GM23338 (cell line): ENCODE results near the gene UNC79. TPM values are rescaled to one million over a fixed set of nuclear protein-coding genes. Genes with fewer than 3 reads are reported as not detected.

Source experiments
- ATAC-seq: fragments of 200-7000 bp; cut with Tn5 transposase; 3 replicates; pipeline ENCODE4 v1.9.1; 2020
- DNase-seq: peaks from one replicate; pipeline ENCODE4 v3.0.0-alpha.2; 2015; ENCODE audit warnings: low spot score
- H2AFZ ChIP-seq: fragments of 200-600 bp; sonication (generic); 2 replicates; pipeline ENCODE4 v1.8.0; 2016; ENCODE audit warnings: antibody characterized with exemption, mild to moderate bottlenecking, moderate library complexity
- H3F3A ChIP-seq: fragments of 200-600 bp; sonication (generic); replicated peaks from 2 replicates; pipeline ENCODE4 v1.8.0; 2017; ENCODE audit warnings: antibody characterized with exemption, mixed run types, low read depth
- H3K27ac ChIP-seq: fragments of 200-600 bp; sonication (generic); 2 replicates; pipeline ENCODE4 v1.6.1; 2016; ENCODE audit warnings: low read depth
- H3K27me3 ChIP-seq: fragments of 200-600 bp; sonication (generic); 2 replicates; pipeline ENCODE4 v1.8.0; 2016; ENCODE audit warnings: mild to moderate bottlenecking, mixed run types, moderate library complexity; ENCODE audit not compliant: insufficient read depth
- H3K36me3 ChIP-seq: fragments of 200-600 bp; sonication (generic); 2 replicates; pipeline ENCODE4 v1.8.0; 2016; ENCODE audit warnings: mild to moderate bottlenecking; ENCODE audit not compliant: insufficient read depth
- H3K4me1 ChIP-seq: fragments of 200-600 bp; sonication (generic); 2 replicates; pipeline ENCODE4 v1.8.0; 2016; ENCODE audit warnings: mild to moderate bottlenecking, moderate library complexity; ENCODE audit not compliant: insufficient read depth
- H3K4me2 ChIP-seq: fragments of 200-600 bp; sonication (generic); 2 replicates; pipeline ENCODE4 v1.7.1; 2017; ENCODE audit warnings: mixed run types
- H3K4me3 ChIP-seq: fragments of 200-600 bp; sonication (generic); 2 replicates; pipeline ENCODE4 v1.6.1; 2016; ENCODE audit warnings: mixed run types
- H3K79me2 ChIP-seq: fragments of 200-600 bp; sonication (generic); replicated peaks from 2 replicates; pipeline ENCODE4 v1.8.0; 2017; ENCODE audit warnings: mild to moderate bottlenecking; ENCODE audit not compliant: insufficient read depth
- H3K9me2 ChIP-seq: fragments of 200-600 bp; sonication (generic); 2 replicates; pipeline ENCODE4 v1.8.0; 2017; ENCODE audit not compliant: insufficient read depth
- H4K20me1 ChIP-seq: fragments of 200-600 bp; sonication (generic); replicated peaks from 2 replicates; pipeline ENCODE4 v1.8.0; 2017; ENCODE audit warnings: mild to moderate bottlenecking; ENCODE audit not compliant: insufficient read depth
- H3K27ac Mint-ChIP-seq: 2 replicates; pipeline ENCODE4 v1.8.0; 2020; ENCODE audit warnings: inconsistent platforms, mild to moderate bottlenecking, moderate library complexity, mixed read lengths
- H3K27me3 Mint-ChIP-seq: 3 replicates; pipeline ENCODE4 v1.8.0; 2022; ENCODE audit warnings: low read depth, mild to moderate bottlenecking, moderate library complexity, mixed read lengths, inconsistent platforms; ENCODE audit not compliant: insufficient read depth, poor library complexity
- H3K36me3 Mint-ChIP-seq: 3 replicates; pipeline ENCODE4 v1.8.0; 2021; ENCODE audit warnings: low read depth, mild to moderate bottlenecking, inconsistent platforms, moderate library complexity, mixed read lengths
- H3K4me1 Mint-ChIP-seq: 3 replicates; pipeline ENCODE4 v1.8.0; 2020; ENCODE audit warnings: mild to moderate bottlenecking, inconsistent platforms, mixed read lengths
- H3K4me3 Mint-ChIP-seq: 3 replicates; pipeline ENCODE4 v1.8.0; 2021; ENCODE audit warnings: moderate library complexity, mild to moderate bottlenecking, inconsistent platforms, mixed read lengths
- H3K9me3 Mint-ChIP-seq: 3 replicates; pipeline ENCODE4 v1.8.0; 2020; ENCODE audit warnings: moderate library complexity, mild to moderate bottlenecking, inconsistent platforms, mixed read lengths
- CREB1 ChIP-seq: fragments of 250-450 bp; sonication (Bioruptor Pico); IDR thresholded peaks from 2 replicates; pipeline ENCODE4 v1.5.0; 2020; ENCODE audit warnings: low read depth, mild to moderate bottlenecking, moderate library complexity
- EZH2phosphoT487 ChIP-seq: fragments of 200-600 bp; sonication (generic); IDR thresholded peaks from one replicate; pipeline ENCODE4 v1.8.1; 2018; ENCODE audit warnings: antibody characterized with exemption; ENCODE audit not compliant: unreplicated experiment
- NANOG ChIP-seq: IDR thresholded peaks from 2 replicates; pipeline ENCODE4 v1.6.1; 2016; ENCODE audit warnings: antibody characterized with exemption, borderline replicate concordance
- POLR2AphosphoS5 ChIP-seq: IDR thresholded peaks from 2 replicates; pipeline ENCODE4 v1.6.1; 2016; ENCODE audit warnings: antibody characterized with exemption, low read depth
- STAT1 ChIP-seq: IDR thresholded peaks from one replicate; pipeline ENCODE4 v1.6.1; 2016; ENCODE audit warnings: antibody characterized with exemption; ENCODE audit not compliant: unreplicated experiment
- ZNF114 ChIP-seq: fragments of 250-450 bp; sonication (Bioruptor Pico); IDR thresholded peaks from 2 replicates; pipeline ENCODE4 v1.5.0; 2020; ENCODE audit warnings: mild to moderate bottlenecking, moderate library complexity
- ZNF331 ChIP-seq: fragments of 250-450 bp; sonication (Bioruptor Pico); IDR thresholded peaks from 2 replicates; pipeline ENCODE4 v1.5.0; 2020; ENCODE audit warnings: low read depth, mild to moderate bottlenecking, moderate library complexity
- polyA plus RNA-seq: library from polyadenylated mRNA; unstranded; fragments of >200 nt; fragmentation: Nextera tagmentation; extraction: Ambion mirVana; gene quantifications from 2 replicates; pipeline ENCODE4 v1.2.1, GENCODE V29; 2016
- total RNA-seq: library from RNA; depleted of rRNA; stranded (reverse); fragments of >200 nt; shearing (Covaris generic); gene quantifications from 2 replicates; pipeline ENCODE4 v1.2.3, GENCODE V29; 2014
- TF ChIP-seq, protein P1 (sequence below): fragments of 250-450 bp; sonication (Bioruptor Pico); IDR thresholded peaks from 2 replicates; pipeline ENCODE4 v1.5.0; 2020; ENCODE audit warnings: mild to moderate bottlenecking, moderate library complexity
- TF ChIP-seq, protein P2 (sequence below): IDR thresholded peaks from 2 replicates; pipeline ENCODE4 v1.6.1; 2016; ENCODE audit warnings: antibody characterized with exemption

UNC79 gene
- total and polyA plus RNA-seq, 2 experiments from 2014 or later, result 1.8 to 3.6 TPM

DNA sequence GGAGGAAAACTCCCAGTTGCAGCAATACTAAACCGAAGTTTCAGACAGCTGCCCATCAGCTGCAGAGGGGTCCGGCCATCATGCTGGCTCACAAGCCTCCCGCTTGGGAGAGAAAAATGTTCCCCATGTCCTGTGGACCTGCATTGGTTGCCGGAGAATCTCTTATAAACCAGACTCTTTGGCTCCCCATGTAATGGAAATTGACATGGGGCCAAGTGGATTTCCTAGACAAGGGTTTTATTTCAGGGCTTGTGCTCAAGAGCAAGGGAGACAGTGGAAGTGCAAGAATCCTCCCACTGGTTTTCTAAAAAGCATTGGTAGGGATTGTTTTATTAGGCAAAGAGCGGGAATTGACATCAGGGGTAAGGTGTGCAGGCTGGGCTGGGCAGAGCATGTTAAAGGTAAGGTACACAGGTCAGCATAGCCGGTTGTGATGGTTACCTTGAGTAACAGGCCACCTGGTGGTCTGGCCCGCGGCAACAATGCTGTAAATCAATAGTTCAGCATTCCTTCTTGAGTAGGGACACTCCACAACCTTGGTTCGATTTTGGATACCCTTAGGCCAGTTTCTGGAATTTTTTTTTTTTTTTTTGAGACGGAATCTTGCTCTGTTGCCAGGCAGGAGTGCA is 135.4 kb downstream of the UNC79 start (continued):
- TF ChIP-seq, protein P1, sequence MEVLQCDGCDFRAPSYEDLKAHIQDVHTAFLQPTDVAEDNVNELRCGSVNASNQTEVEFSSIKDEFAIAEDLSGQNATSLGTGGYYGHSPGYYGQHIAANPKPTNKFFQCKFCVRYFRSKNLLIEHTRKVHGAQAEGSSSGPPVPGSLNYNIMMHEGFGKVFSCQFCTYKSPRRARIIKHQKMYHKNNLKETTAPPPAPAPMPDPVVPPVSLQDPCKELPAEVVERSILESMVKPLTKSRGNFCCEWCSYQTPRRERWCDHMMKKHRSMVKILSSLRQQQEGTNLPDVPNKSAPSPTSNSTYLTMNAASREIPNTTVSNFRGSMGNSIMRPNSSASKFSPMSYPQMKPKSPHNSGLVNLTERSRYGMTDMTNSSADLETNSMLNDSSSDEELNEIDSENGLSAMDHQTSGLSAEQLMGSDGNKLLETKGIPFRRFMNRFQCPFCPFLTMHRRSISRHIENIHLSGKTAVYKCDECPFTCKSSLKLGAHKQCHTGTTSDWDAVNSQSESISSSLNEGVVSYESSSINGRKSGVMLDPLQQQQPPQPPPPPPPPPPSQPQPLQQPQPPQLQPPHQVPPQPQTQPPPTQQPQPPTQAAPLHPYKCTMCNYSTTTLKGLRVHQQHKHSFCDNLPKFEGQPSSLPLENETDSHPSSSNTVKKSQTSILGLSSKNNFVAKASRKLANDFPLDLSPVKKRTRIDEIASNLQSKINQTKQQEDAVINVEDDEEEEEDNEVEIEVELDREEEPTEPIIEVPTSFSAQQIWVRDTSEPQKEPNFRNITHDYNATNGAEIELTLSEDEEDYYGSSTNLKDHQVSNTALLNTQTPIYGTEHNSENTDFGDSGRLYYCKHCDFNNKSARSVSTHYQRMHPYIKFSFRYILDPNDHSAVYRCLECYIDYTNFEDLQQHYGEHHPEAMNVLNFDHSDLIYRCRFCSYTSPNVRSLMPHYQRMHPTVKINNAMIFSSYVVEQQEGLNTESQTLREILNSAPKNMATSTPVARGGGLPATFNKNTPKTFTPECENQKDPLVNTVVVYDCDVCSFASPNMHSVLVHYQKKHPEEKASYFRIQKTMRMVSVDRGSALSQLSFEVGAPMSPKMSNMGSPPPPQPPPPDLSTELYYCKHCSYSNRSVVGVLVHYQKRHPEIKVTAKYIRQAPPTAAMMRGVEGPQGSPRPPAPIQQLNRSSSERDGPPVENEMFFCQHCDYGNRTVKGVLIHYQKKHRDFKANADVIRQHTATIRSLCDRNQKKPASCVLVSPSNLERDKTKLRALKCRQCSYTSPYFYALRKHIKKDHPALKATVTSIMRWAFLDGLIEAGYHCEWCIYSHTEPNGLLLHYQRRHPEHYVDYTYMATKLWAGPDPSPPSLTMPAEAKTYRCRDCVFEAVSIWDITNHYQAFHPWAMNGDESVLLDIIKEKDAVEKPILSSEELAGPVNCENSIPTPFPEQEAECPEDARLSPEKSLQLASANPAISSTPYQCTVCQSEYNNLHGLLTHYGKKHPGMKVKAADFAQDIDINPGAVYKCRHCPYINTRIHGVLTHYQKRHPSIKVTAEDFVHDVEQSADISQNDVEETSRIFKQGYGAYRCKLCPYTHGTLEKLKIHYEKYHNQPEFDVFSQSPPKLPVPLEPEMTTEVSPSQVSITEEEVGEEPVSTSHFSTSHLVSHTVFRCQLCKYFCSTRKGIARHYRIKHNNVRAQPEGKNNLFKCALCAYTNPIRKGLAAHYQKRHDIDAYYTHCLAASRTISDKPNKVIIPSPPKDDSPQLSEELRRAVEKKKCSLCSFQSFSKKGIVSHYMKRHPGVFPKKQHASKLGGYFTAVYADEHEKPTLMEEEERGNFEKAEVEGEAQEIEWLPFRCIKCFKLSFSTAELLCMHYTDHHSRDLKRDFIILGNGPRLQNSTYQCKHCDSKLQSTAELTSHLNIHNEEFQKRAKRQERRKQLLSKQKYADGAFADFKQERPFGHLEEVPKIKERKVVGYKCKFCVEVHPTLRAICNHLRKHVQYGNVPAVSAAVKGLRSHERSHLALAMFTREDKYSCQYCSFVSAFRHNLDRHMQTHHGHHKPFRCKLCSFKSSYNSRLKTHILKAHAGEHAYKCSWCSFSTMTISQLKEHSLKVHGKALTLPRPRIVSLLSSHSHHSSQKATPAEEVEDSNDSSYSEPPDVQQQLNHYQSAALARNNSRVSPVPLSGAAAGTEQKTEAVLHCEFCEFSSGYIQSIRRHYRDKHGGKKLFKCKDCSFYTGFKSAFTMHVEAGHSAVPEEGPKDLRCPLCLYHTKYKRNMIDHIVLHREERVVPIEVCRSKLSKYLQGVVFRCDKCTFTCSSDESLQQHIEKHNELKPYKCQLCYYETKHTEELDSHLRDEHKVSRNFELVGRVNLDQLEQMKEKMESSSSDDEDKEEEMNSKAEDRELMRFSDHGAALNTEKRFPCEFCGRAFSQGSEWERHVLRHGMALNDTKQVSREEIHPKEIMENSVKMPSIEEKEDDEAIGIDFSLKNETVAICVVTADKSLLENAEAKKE, result no peak

DNA sequence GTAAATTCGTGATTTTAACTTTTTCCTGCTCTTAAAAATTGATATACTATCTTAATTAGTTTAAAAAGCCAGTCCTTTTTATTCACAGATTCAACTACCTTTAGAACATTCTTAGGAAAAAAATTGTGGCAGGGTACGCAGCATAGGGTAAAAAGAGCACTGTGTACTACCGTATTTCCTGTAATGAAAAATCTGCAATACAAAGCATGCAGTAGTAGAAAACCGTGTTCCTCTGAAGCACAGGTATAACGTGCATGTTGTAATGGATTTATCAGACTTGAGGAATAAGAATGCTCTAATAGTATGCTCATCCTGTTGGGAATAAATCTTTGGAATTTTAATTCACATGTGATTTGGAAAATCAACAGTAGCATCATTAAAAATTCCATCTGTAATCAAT is 140.5 kb downstream of the UNC79 start:
- Histone ChIP-seq H3K79me2 (no peaks in the 10 kb centered on the region), H2AFZ (no peak overlapping the region), H3F3A (no peaks in the 10 kb centered on the region), H3K27ac (no peak overlapping the region), H3K4me3 (no peak overlapping the region), H3K9me2 (no peaks in the 10 kb centered on the region; the same call in 1 of the 2 replicates), H3K36me3 (no peaks in the 10 kb centered on the region), H4K20me1 (no peaks in the 10 kb centered on the region), H3K27me3 (no peaks in the 10 kb centered on the region), H3K4me2 (no peak overlapping the region), H3K4me1 (no peaks in the 10 kb centered on the region; the same call in 1 of the 2 replicates)
- Mint-ChIP-seq H3K4me3 (no peak overlapping the region), H3K9me3 (no peaks in the 10 kb centered on the region), H3K4me1 (peaks cover 5% of the 10 kb centered on the region), H3K36me3 (no peaks in the 10 kb centered on the region; the same call in 2 of the 3 replicates), H3K27me3 (peaks cover 2% of the 10 kb centered on the region), H3K27ac (no peak overlapping the region)
- ATAC-seq (no peak), DNase-seq (no peak)
- TF ChIP-seq, protein P2, sequence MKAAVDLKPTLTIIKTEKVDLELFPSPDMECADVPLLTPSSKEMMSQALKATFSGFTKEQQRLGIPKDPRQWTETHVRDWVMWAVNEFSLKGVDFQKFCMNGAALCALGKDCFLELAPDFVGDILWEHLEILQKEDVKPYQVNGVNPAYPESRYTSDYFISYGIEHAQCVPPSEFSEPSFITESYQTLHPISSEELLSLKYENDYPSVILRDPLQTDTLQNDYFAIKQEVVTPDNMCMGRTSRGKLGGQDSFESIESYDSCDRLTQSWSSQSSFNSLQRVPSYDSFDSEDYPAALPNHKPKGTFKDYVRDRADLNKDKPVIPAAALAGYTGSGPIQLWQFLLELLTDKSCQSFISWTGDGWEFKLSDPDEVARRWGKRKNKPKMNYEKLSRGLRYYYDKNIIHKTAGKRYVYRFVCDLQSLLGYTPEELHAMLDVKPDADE, result no peak
- TF ChIP-seq ZNF114 (CRISPR knock-in tag), result no peak
- TF ChIP-seq EZH2phosphoT487, result no peak
- no peak for TF ChIP-seq NANOG
- no peak for TF ChIP-seq POLR2AphosphoS5
- no peak for TF ChIP-seq ZNF331 (CRISPR knock-in tag)
- no peak for TF ChIP-seq STAT1
- TF ChIP-seq, protein P1, result no peak
- TF ChIP-seq CREB1 (CRISPR knock-in tag), result no peak
